ENCODE results near the gene CLDN19. TPM values are rescaled to one million over a fixed set of nuclear protein-coding genes. Genes with fewer than 3 reads are reported as not detected.

The CLDN19 gene
- total and polyA plus RNA-seq, 12 donors, result 0.20 to 0.91 TPM; not detected in 10

DNA sequence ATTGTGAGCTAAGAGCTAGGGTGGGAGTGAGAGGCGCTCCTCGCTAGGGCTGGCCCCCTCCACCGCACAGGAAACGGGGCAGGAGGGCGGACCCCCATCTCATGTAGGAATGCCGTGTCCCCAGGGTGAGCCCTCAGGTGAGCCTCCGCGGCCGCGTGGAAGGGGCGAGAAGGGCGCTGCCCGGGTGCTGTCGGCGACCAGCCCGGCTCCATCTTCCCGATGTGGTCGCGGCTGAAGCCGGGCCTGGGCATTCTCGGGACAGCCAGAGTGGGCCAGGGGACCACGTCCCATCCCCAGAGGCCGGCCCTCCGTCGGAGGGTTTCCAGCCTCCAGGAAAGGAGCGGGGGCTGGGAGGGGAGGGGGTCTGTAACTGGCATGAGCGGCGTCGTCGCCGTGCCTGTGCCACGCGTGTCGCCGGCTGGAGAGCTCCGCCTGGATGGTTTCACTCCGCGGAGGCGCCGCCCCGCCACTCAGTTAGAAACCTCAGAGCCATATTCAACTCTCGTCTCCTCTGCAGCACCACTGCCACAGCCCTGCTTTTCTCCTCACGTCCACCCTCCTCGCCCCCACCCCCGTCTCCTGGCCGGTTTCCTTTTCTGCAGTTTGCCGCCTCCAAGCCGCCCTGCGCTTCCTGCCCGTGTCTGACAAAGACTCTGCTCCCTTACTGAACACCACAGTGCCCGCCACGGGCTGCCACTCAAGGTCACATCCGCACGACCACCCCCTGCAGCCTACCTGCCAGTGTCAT lies 45.1 kb upstream of the CLDN19 start, which contains the start of gene TMEM269:
TSS of gene TMEM269 (plus strand) at position 46 of the 748 bp plus-strand sequence. CDS start 4,903 bp downstream, outside the sequence.
- Histone ChIP-seq H3K36me3 (replicated peaks in 1 of 2) (no peaks in the 10 kb centered on the region), H3K27ac (no peak within 1 kb of the TSS), H3K9me3 (replicated peaks in 1 of 3) (no peaks in the 10 kb centered on the region), H3K4me1 (replicated peaks in 1 of 2) (peaks cover 0 to 10% of the 10 kb centered on the region in 2 donors), H3K4me3 (peak within 1 kb of the TSS in 1 of 4 donors; percentile 53), H3K27me3 (no peaks in the 10 kb centered on the region)
- WGBS, 4 donors, result 5 to 9% (median 7%) methylated on average over 16 to 54 of the region's 54 CpGs
- peak in 6 of 7 donors; percentile 18 to 62 (median 32) for DNase-seq
- TF ChIP-seq, protein P1, sequence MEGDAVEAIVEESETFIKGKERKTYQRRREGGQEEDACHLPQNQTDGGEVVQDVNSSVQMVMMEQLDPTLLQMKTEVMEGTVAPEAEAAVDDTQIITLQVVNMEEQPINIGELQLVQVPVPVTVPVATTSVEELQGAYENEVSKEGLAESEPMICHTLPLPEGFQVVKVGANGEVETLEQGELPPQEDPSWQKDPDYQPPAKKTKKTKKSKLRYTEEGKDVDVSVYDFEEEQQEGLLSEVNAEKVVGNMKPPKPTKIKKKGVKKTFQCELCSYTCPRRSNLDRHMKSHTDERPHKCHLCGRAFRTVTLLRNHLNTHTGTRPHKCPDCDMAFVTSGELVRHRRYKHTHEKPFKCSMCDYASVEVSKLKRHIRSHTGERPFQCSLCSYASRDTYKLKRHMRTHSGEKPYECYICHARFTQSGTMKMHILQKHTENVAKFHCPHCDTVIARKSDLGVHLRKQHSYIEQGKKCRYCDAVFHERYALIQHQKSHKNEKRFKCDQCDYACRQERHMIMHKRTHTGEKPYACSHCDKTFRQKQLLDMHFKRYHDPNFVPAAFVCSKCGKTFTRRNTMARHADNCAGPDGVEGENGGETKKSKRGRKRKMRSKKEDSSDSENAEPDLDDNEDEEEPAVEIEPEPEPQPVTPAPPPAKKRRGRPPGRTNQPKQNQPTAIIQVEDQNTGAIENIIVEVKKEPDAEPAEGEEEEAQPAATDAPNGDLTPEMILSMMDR (IDR thresholded peaks at IDR 0.05), result no peak
- no peak for TF ChIP-seq POLR2A (IDR thresholded peaks at IDR 0.05)
- intact Hi-C loops (cut with DNase I), result no loop called here

DNA sequence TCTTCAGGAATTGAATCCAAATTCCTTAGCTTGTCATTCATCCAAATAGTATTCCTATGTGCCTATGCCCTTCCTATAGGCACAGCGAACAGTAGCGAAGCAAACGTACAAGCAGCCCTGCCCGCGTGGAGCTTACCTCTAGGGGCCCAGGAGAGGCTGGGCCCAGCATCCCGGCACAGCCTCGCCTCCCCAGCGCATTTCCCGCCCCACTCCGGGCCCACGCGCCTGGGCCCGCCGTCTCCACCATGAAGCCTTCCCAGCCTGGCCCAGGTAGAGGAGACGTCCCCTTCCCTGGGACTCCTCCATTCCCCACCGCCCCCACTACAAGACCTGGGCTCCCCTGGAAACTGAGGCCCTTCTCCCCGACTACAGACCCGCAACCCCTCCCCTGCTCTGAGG lies 44.5 kb upstream of the CLDN19 start:
- Histone ChIP-seq H3K36me3 (replicated peaks in 1 of 2) (no peaks in the 10 kb centered on the region), H3K4me1 (replicated peaks in 1 of 2) (peaks cover 0 to 10% of the 10 kb centered on the region in 2 donors), H3K27ac (no peak overlapping the region), H3K9me3 (replicated peaks in 1 of 3) (no peaks in the 10 kb centered on the region), H3K27me3 (no peaks in the 10 kb centered on the region), H3K4me3 (no peak overlapping the region)
- intact Hi-C loops (cut with DNase I), result no loop called here
- WGBS, 4 donors, result 80 to 90% (median 84%) methylated on average over 15 to 18 of the region's 18 CpGs
- no peak for DNase-seq
- TF ChIP-seq POLR2A (IDR thresholded peaks at IDR 0.05), result no peak
- TF ChIP-seq, protein P1 (IDR thresholded peaks at IDR 0.05), result no peak

DNA sequence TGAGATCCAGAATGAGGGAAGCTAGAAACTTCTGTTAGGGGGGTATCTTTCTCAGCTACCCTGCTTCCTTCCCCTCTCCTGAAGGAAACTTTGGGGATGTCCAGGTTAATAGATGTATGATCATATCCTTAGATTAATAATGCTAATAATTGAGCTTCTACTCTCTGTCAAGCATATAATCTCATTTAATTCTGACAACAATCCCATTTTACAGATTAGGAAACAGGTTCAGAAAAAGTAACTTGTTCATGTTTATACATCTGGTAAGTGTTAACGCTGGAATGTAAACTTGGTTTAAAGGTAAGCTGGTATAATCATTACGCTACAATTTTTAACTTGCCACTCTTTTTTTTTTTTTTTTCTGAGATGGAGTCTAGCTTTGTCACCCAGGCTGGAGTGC lies 43.1 kb upstream of the CLDN19 start:
- DNase-seq, result no peak
- Histone ChIP-seq H3K4me3 (no peak overlapping the region), H3K4me1 (replicated peaks in 1 of 2) (peaks cover 0 to 10% of the 10 kb centered on the region in 2 donors), H3K27me3 (no peaks in the 10 kb centered on the region), H3K27ac (no peak overlapping the region), H3K9me3 (replicated peaks in 1 of 3) (no peaks in the 10 kb centered on the region), H3K36me3 (replicated peaks in 1 of 2) (no peaks in the 10 kb centered on the region)
- no peak for TF ChIP-seq POLR2A (IDR thresholded peaks at IDR 0.05)
- TF ChIP-seq, protein P1 (IDR thresholded peaks at IDR 0.05), result no peak
- 97 to 100% (median 100%) methylated on average over 2 of the region's 2 CpGs for WGBS, 4 donors
- intact Hi-C loops (cut with DNase I), result no loop called here

DNA sequence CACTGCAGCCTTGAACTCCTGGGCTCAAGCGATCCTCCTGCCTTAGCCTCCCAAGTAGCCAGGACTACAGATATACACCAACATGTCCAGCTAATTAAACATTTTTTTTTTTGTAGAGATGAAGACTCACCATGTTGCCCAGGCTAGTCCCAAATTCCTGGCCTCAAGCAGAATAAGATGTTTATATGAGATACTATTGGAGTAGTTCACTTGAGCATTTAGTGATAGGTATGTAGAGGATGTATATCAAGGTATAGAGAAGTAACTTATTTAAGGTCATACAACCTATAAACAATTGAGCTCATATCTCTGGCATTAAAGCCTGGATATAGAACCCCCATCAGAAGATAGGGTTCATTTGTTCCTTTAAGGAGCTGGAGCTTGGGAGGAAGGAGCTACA lies 40.1 kb upstream of the CLDN19 start:
- H3K4me1 ChIP-seq (replicated peaks in 1 of 2), result peaks cover 0 to 6% of the 10 kb centered on the region in 2 donors
- intact Hi-C loops (cut with DNase I), result no loop called here
- no peak overlapping the region for H3K27ac ChIP-seq
- no peak overlapping the region for H3K4me3 ChIP-seq
- WGBS, 4 donors, result 88 to 100% (median 96%) methylated on average over 1 of the region's 1 CpG
- peaks cover 0 to 19% of the 10 kb centered on the region in 2 donors for H3K36me3 ChIP-seq (replicated peaks in 1 of 2)
- no peaks in the 10 kb centered on the region for H3K27me3 ChIP-seq
- H3K9me3 ChIP-seq (replicated peaks in 1 of 3), result no peaks in the 10 kb centered on the region
- no peak for TF ChIP-seq POLR2A (IDR thresholded peaks at IDR 0.05)
- TF ChIP-seq, protein P1 (IDR thresholded peaks at IDR 0.05), result no peak
- no peak for DNase-seq
